ENCODE data around the gene EPB41L2. TPM values are rescaled to one million over a fixed set of nuclear protein-coding genes. Genes with fewer than 3 reads are reported as not detected.
"Not testable (repeated sequence)": the region's sequence is repeated elsewhere in the genome, so short reads cannot be mapped to it uniquely, and the experiment has no call there.

Gene EPB41L2
- total RNA-seq, 2 donors from 2014 or later = 41.9 to 47.2 TPM

GRCh38 chr6:131014080-131014776, 48.8 kb downstream of the EPB41L2 start:
- Histone ChIP-seq H3K27ac (peak overlapping the region; percentile 41 to 49), H3K4me1 (peaks cover 0 to 26% of the 10 kb centered on the region in 2 donors), H3K9me3 (no peaks in the 10 kb centered on the region), H3K4me3 (no peak overlapping the region), H3K36me3 (no peaks in the 10 kb centered on the region), H3K27me3 (no peaks in the 10 kb centered on the region)
- no peak for DNase-seq (ENCODE audit: low spot score)
- TF ChIP-seq CTCF (IDR thresholded peaks at IDR 0.05) = no peak

GRCh38 chr6:131013495-131013894, 49.5 kb downstream of the EPB41L2 start:
- no peaks in the 10 kb centered on the region for H3K36me3 ChIP-seq
- H3K4me1 ChIP-seq = peaks cover 0 to 26% of the 10 kb centered on the region in 2 donors
- H3K27ac ChIP-seq = peak overlapping the region in 1 of 2 donors; percentile 41
- no peak overlapping the region for H3K4me3 ChIP-seq
- no peak for DNase-seq (ENCODE audit: low spot score)
- H3K9me3 ChIP-seq = no peaks in the 10 kb centered on the region
- no peak for TF ChIP-seq CTCF (IDR thresholded peaks at IDR 0.05)
- H3K27me3 ChIP-seq = no peaks in the 10 kb centered on the region

DNA sequence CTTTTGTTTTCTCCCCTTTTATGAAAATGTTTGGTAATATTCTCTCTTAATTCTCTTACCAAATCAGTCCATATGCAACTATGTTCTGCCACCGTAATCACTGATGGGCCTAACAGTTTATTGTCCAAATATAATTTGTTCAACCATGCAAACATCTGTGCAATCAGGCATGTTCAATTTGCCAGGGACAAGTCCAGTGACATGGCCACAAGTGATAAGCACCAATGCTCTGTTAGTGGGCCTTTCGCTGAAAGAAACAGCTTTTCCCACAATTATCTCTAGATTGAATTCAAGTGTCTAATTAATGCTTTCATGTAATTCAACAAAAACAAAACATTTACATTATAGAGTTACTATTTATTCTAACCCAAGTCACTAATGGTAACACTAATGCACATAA, 53.3 kb downstream of the EPB41L2 start:
- H3K27me3 ChIP-seq = no peaks in the 10 kb centered on the region
- no peaks in the 10 kb centered on the region for H3K36me3 ChIP-seq
- no peak overlapping the region for H3K27ac ChIP-seq
- peaks cover 0 to 20% of the 10 kb centered on the region in 2 donors for H3K4me1 ChIP-seq
- H3K4me3 ChIP-seq = no peak overlapping the region
- no peak for DNase-seq (ENCODE audit: low spot score)
- no peak for TF ChIP-seq CTCF (IDR thresholded peaks at IDR 0.05)
- peaks cover 0 to 16% of the 10 kb centered on the region in 2 donors for H3K9me3 ChIP-seq

GRCh38 chr6:131008965-131009364, 54.1 kb downstream of the EPB41L2 start:
- H3K4me3 ChIP-seq; H3K36me3 ChIP-seq; DNase-seq (ENCODE audit: low spot score); H3K27ac ChIP-seq; H3K27me3 ChIP-seq: not testable (repeated sequence)
- Histone ChIP-seq H3K4me1 (peaks cover 0 to 21% of the 10 kb centered on the region in 2 donors), H3K9me3 (peaks cover 0 to 16% of the 10 kb centered on the region in 2 donors)

DNA sequence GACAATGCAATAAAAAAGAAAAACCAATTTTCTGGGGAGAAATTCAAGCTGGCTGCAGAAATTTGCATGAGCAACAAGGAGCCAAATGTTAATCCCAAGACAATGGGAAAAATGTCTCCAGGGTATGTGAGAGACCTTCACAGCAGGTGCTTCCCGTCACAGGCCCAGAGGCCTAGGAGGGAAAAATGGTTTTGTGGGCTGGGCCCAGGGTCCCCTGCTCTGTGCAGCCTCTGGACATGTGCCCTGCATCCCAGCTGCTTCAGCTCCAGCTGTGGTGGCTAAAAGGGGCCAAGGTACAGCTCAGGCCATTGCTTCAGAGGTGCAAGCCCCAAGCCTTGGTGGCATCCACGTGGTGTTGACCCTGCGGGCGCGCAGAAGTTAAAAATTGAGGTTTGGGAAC, 55.1 kb downstream of the EPB41L2 start:
- H3K4me3 ChIP-seq; DNase-seq (ENCODE audit: low spot score); H3K27ac ChIP-seq; H3K36me3 ChIP-seq; H3K27me3 ChIP-seq: not testable (repeated sequence)
- Histone ChIP-seq H3K9me3 (peaks cover 0 to 16% of the 10 kb centered on the region in 2 donors), H3K4me1 (peaks cover 0 to 22% of the 10 kb centered on the region in 2 donors)

GRCh38 chr6:131007286-131007685, 55.8 kb downstream of the EPB41L2 start:
- peaks cover 0 to 28% of the 10 kb centered on the region in 2 donors for H3K4me1 ChIP-seq
- no peak overlapping the region for H3K4me3 ChIP-seq
- H3K36me3 ChIP-seq = no peaks in the 10 kb centered on the region
- H3K27me3 ChIP-seq = no peaks in the 10 kb centered on the region
- DNase-seq (ENCODE audit: low spot score) = no peak
- H3K27ac ChIP-seq = no peak overlapping the region
- peaks cover 0 to 16% of the 10 kb centered on the region in 2 donors for H3K9me3 ChIP-seq
- TF ChIP-seq CTCF (IDR thresholded peaks at IDR 0.05) = no peak

Measured in right atrium auricular region (tissue), 2 donors.